H1 (cell line): ENCODE measurements around the gene TMEM254. TPM values are rescaled to one million over a fixed set of nuclear protein-coding genes. Genes with fewer than 3 reads are reported as not detected.

Source experiments
- CTCF ChIA-PET: fragments of 300-600 bp; sonication (Branson Sonifier 250); formaldehyde crosslinking; loops from one replicate; lab custom pipeline; 2021; ENCODE audit not compliant: partially characterized antibody; lab: Charles Lee
- POLR2A ChIA-PET: fragments of 300-600 bp; sonication (Branson Sonifier 250); formaldehyde crosslinking; loops from one replicate; lab custom pipeline; 2021; ENCODE audit warnings: inconsistent platforms; ENCODE audit not compliant: partially characterized antibody; lab: Charles Lee
- DNase-seq, 2 experiments: peaks; one replicate each; pipeline versions ENCODE4 v3.0.0 to v3.0.0-alpha.2; 2010 to 2022; ENCODE audit warnings: low spot score in 2 of 2, low read depth in 1 of 2, mixed read lengths in 1 of 2
- FAIRE-seq: peaks from 2 replicates; lab custom pipeline; 2011; peaks lifted over from hg19 to GRCh38; lab: Jason Lieb, UNC
- H2AFZ ChIP-seq: 2 replicates; pipeline ENCODE4 v1.8.1; 2012; ENCODE audit warnings: low read length, inconsistent platforms
- H2AK5ac ChIP-seq: 2 replicates; pipeline ENCODE4 v1.6.1; 2013; ENCODE audit warnings: low read depth, low read length
- H2BK120ac ChIP-seq: replicated peaks from 2 replicates; pipeline ENCODE3; 2013; ENCODE audit warnings: low read depth, low read length, inconsistent platforms
- H2BK12ac ChIP-seq: 2 replicates; pipeline ENCODE4 v1.6.1; 2013; ENCODE audit warnings: low read depth, low read length
- H2BK15ac ChIP-seq: 2 replicates; pipeline ENCODE4 v1.6.1; 2013; ENCODE audit warnings: low read length
- H2BK20ac ChIP-seq: 2 replicates; pipeline ENCODE4 v1.6.1; 2013; ENCODE audit warnings: low read length
- H2BK5ac ChIP-seq: 2 replicates; pipeline ENCODE4 v1.6.1; 2013; ENCODE audit warnings: low read depth, low read length
- H3K14ac ChIP-seq: 2 replicates; pipeline ENCODE4 v1.6.1; 2013; ENCODE audit warnings: inconsistent platforms; ENCODE audit not compliant: insufficient read length
- H3K18ac ChIP-seq: 2 replicates; pipeline ENCODE4 v1.6.1; 2013; ENCODE audit warnings: low read length; ENCODE audit errors: extremely low read depth
- H3K23ac ChIP-seq: 2 replicates; pipeline ENCODE4 v1.6.1; 2013; ENCODE audit warnings: inconsistent platforms; ENCODE audit not compliant: insufficient read length
- H3K23me2 ChIP-seq: 2 replicates; pipeline ENCODE4 v1.6.1; 2013; ENCODE audit warnings: low read depth, low read length
- H3K27ac ChIP-seq: 2 replicates; pipeline ENCODE4 v1.6.1; 2011; ENCODE audit warnings: low read depth, low read length, inconsistent platforms
- H3K27me3 ChIP-seq, 4 experiments: replicated peaks in 1 of 4; 1 replicate in 1 of 4; 2 replicates in 3 of 4; pipeline versions ENCODE4 v1.6.1 to v1.8.1; 2011 to 2013; ENCODE audit warnings: low read length in 3 of 4, mild to moderate bottlenecking in 3 of 4, inconsistent platforms in 2 of 4, mixed read lengths in 2 of 4, moderate library complexity in 1 of 4; ENCODE audit not compliant: control insufficient read depth in 3 of 4, insufficient read depth in 3 of 4; ENCODE audit errors: extremely low read depth in 1 of 4
- H3K36me3 ChIP-seq, 4 experiments: 2 replicates each; pipeline versions ENCODE4 v1.6.1 to v1.8.1; 2011 to 2013; ENCODE audit warnings: mild to moderate bottlenecking in 4 of 4, low read length in 3 of 4, moderate library complexity in 2 of 4, control low read depth in 1 of 4, inconsistent platforms in 1 of 4; ENCODE audit not compliant: insufficient read depth in 4 of 4, control insufficient read depth in 2 of 4
- H3K4ac ChIP-seq: replicated peaks from 2 replicates; pipeline ENCODE3; 2013; ENCODE audit warnings: low read length, low read depth, mixed read lengths, inconsistent platforms; ENCODE audit not compliant: insufficient read length
- H3K4me1 ChIP-seq, 4 experiments: replicated peaks in 1 of 4; 1 replicate in 1 of 4; 2 replicates in 3 of 4; pipeline versions ENCODE4 v1.6.1 to v1.8.1; 2011 to 2013; ENCODE audit warnings: low read length in 3 of 4, inconsistent platforms in 2 of 4, mixed read lengths in 1 of 4; ENCODE audit not compliant: insufficient read depth in 4 of 4, control insufficient read depth in 3 of 4
- H3K4me2 ChIP-seq, 2 experiments: 2 replicates each; pipeline versions ENCODE4 v1.6.1 to v1.8.1; 2011 to 2013; ENCODE audit warnings: low read depth in 2 of 2, low read length in 2 of 2, control low read depth in 1 of 2, inconsistent platforms in 1 of 2, mild to moderate bottlenecking in 1 of 2; ENCODE audit not compliant: insufficient read depth in 1 of 2
- H3K4me3 ChIP-seq, 4 experiments: fragments of 200-600, 300-600 bp in 1 of 4; sonication (generic), shearing (Covaris generic), sonication (Bioruptor Twin) in 1 of 4; 2 replicates each; pipeline versions ENCODE4 v1.5.1 to v1.8.1; 2011 to 2016; ENCODE audit warnings: low read length in 4 of 4, low read depth in 3 of 4, control low read depth in 2 of 4, inconsistent platforms in 2 of 4, mild to moderate bottlenecking in 2 of 4, mixed read lengths in 1 of 4, moderate library complexity in 1 of 4; ENCODE audit not compliant: insufficient read depth in 2 of 4; ENCODE audit errors: extremely low read depth in 1 of 4
- H3K56ac ChIP-seq: replicated peaks from 2 replicates; pipeline ENCODE3; 2013; ENCODE audit warnings: low read depth, mild to moderate bottlenecking, mixed read lengths, low read length, inconsistent platforms; ENCODE audit not compliant: insufficient read length
- H3K79me1 ChIP-seq: 2 replicates; pipeline ENCODE4 v1.6.1; 2013; ENCODE audit warnings: low read depth, low read length, control low read depth
- H3K79me2 ChIP-seq, 2 experiments: 2 replicates each; pipeline versions ENCODE4 v1.6.1 to v1.8.1; 2012 to 2013; ENCODE audit warnings: low read length in 2 of 2, mild to moderate bottlenecking in 2 of 2, inconsistent platforms in 1 of 2; ENCODE audit not compliant: insufficient read depth in 2 of 2, control insufficient read depth in 1 of 2
- H3K9ac ChIP-seq, 4 experiments: replicated peaks in 1 of 4; 1 replicate in 1 of 4; 2 replicates in 3 of 4; pipeline versions ENCODE4 v1.6.1 to v1.8.1; 2011 to 2013; ENCODE audit warnings: low read depth in 3 of 4, low read length in 3 of 4, control low read depth in 2 of 4, mild to moderate bottlenecking in 2 of 4, moderate library complexity in 2 of 4, inconsistent platforms in 1 of 4; ENCODE audit errors: extremely low read depth in 1 of 4
- H3K9me3 ChIP-seq, 2 experiments: 2 replicates each; pipeline versions ENCODE4 v1.6.1 to v1.8.1; 2012 to 2013; ENCODE audit warnings: mild to moderate bottlenecking in 2 of 2, moderate library complexity in 2 of 2, control low read depth in 1 of 2, inconsistent platforms in 1 of 2, low read depth in 1 of 2, low read length in 1 of 2, mixed read lengths in 1 of 2; ENCODE audit not compliant: insufficient read depth in 2 of 2
- H4K20me1 ChIP-seq, 2 experiments: replicated peaks in 1 of 2; 2 replicates each; pipeline versions ENCODE3 to v1.8.1; 2011 to 2013; ENCODE audit warnings: inconsistent platforms in 2 of 2, low read length in 2 of 2, mild to moderate bottlenecking in 1 of 2; ENCODE audit not compliant: insufficient read depth in 2 of 2, control insufficient read depth in 1 of 2
- H4K5ac ChIP-seq: 2 replicates; pipeline ENCODE4 v1.6.1; 2013; ENCODE audit warnings: low read length, low read depth, mixed read lengths, inconsistent platforms; ENCODE audit not compliant: insufficient read length
- H4K8ac ChIP-seq: 2 replicates; pipeline ENCODE4 v1.8.0; 2013; ENCODE audit warnings: mild to moderate bottlenecking, moderate library complexity, low read length, inconsistent platforms; ENCODE audit not compliant: insufficient read depth; ENCODE audit errors: extremely low read depth
- H4K91ac ChIP-seq: replicated peaks from 2 replicates; pipeline ENCODE3; 2013; ENCODE audit warnings: low read length, mixed read lengths, inconsistent platforms; ENCODE audit not compliant: insufficient read length
- BACH1 ChIP-seq: IDR thresholded peaks from 2 replicates; pipeline ENCODE4 v1.6.1; 2012; ENCODE audit warnings: low read length, improper control_type of control experiment
- HDAC2 ChIP-seq, 2 experiments: fragments of 300-600 bp in 1 of 2; sonication (generic) in 1 of 2; IDR thresholded peaks; 2 replicates each; pipeline ENCODE4 v1.6.1; 2011 to 2012; ENCODE audit warnings: low read depth in 2 of 2, low read length in 2 of 2, mild to moderate bottlenecking in 2 of 2, moderate library complexity in 2 of 2, borderline replicate concordance in 1 of 2, inconsistent platforms in 1 of 2
- KDM4A ChIP-seq: IDR thresholded peaks from one replicate; pipeline ENCODE4 v1.7.1; 2012; ENCODE audit warnings: low read depth, mild to moderate bottlenecking, moderate library complexity, low read length, inconsistent platforms; ENCODE audit not compliant: severe bottlenecking
- PHF8 ChIP-seq: fragments of 200-600 bp; sonication (generic); conservative IDR thresholded peaks from 2 replicates; pipeline ENCODE4 v1.7.1; 2012; ENCODE audit warnings: low read depth, mild to moderate bottlenecking, inconsistent platforms, low read length, moderate library complexity
- TAF7 ChIP-seq: optimal IDR thresholded peaks from 2 replicates; pipeline ENCODE3; 2011; ENCODE audit warnings: low read depth, mild to moderate bottlenecking, inconsistent platforms, low read length, moderate library complexity, borderline replicate concordance
- WGBS, 2 experiments: shearing (Covaris generic) in 1 of 2; methylation state at CpG; one replicate each; pipeline versions ENCODE4 v1.1.6 to v1.1.7; 2013 to 2015; ENCODE audit warnings: low lambda C conversion rate in 2 of 2, mixed read lengths in 2 of 2, inconsistent platforms in 1 of 2, low coverage in 1 of 2, missing lambda C conversion rate in 1 of 2; ENCODE audit not compliant: insufficient replicate concordance in 2 of 2, insufficient coverage in 1 of 2, insufficient read length in 1 of 2; ENCODE audit errors: extremely low coverage in 1 of 2, missing lambda C conversion rate in 1 of 2; 5-methylcytosine and 5-hydroxymethylcytosine counted together
- polyA plus RNA-seq, 7 experiments: library from polyadenylated mRNA; depleted of rRNA in 3 of 7; stranded (reverse) in 5 of 7; unstranded in 2 of 7; fragments of >200 nt in 5 of 7; fragments of 200-250 nt in 2 of 7; gene quantifications; 1 replicate in 5 of 7; 2 replicates in 1 of 7; 4 replicates in 1 of 7; pipeline versions ENCODE4 v1.2.1 to v1.2.3, GENCODE V29; 2011 to 2013; ENCODE audit warnings: missing spikeins in 2 of 7, mixed read lengths in 2 of 7
- total RNA-seq: library from RNA; stranded (reverse); fragmentation: NEBNext Ultra II Directional; extraction: Animal tissue kit (Norgen Biotek cat#: 25700); gene quantifications from 2 replicates; pipeline ENCODE4 v1.2.1, GENCODE V29; 2021

TMEM254 gene
- total and polyA plus RNA-seq, 2 of the 8 experiments (the other 6 are each of a cell fraction or from before 2014, with no cell fraction given), result 26.9 to 61.2 TPM

GRCh38 chr10:80055760-80056159, 22.7 kb upstream of the TMEM254 start:
- Histone ChIP-seq H4K5ac (no peak overlapping the region), H4K91ac (no peak overlapping the region), H3K56ac (no peak overlapping the region), H3K14ac (no peak overlapping the region), H3K4me1 (no peaks in the 10 kb centered on the region), H2BK120ac (no peak overlapping the region), H2BK12ac (no peak overlapping the region), H3K23me2 (no peaks in the 10 kb centered on the region), H3K4me2 (no peak overlapping the region), H4K20me1 (no peaks in the 10 kb centered on the region), H3K9me3 (no peaks in the 10 kb centered on the region), H3K36me3 (no peaks in the 10 kb centered on the region), H3K27ac (no peak overlapping the region), H3K23ac (no peak overlapping the region), H2AFZ (no peak overlapping the region), H4K8ac (no peak overlapping the region), H3K79me1 (no peaks in the 10 kb centered on the region), H2BK5ac (no peak overlapping the region), H3K18ac (no peak overlapping the region), H3K4me3 (no peak overlapping the region), H2BK20ac (no peak overlapping the region), H2BK15ac (no peak overlapping the region), H3K4ac (no peak overlapping the region), H3K9ac (no peak overlapping the region), H2AK5ac (no peak overlapping the region), H3K27me3 (no peaks in the 10 kb centered on the region), H3K79me2 (no peaks in the 10 kb centered on the region)
- 98% methylated on average over 2 of the region's 2 CpGs; no CpG with 5 or more reads in 1 of the 2 experiments for WGBS, 2 experiments
- ChIA-PET POLR2A (no interaction called here), CTCF (interaction anchor here (0.8 to 7.1 kb wide), 3 partner anchors 9 to 197 kb away, joined by 3 to 69 read pairs (median 4); no protein-coding TSS in a partner anchor)
- no peak for FAIRE-seq
- DNase-seq, result no peak
- no peak for TF ChIP-seq HDAC2 (IDR thresholded peaks at IDR 0.05; ENCODE audit: borderline replicate concordance in 1 of 2, low read depth in 2 of 2, low read length in 2 of 2)
- TF ChIP-seq TAF7, result no peak
- TF ChIP-seq BACH1, result no peak
- no peak for TF ChIP-seq KDM4A
- no peak for TF ChIP-seq PHF8
